ENCODE results near the gene CFAP299.

Gene CFAP299

DNA sequence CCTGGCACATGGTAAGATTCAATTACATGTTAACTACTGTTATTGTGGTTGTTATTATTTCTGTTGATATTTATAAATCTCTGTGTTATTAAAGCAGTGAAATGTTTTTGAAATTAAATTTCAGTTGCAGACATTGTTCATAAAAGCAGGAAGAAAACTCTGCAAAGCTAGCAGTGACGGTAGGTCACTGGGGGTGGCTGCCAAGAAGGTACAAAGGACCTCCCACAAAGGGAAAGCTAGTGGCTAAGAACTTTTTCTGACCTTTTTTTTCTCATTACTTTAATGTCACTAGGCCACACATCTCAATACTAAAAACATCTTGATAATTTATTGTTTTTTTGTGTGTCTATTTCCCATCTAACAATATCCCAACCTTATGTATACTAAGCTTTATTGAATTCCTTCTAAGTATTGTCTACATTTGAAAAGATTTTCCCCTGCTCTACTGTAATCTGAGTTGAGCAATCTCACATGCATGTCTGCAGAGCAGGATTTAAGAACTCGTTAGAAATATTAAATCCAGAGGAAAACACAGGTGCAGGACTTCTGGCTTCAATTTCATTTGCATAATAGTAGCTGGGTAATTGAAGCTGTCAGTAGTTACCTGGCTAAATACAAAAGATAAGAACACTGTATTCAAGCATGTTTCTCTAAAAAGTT lies 197.3 kb downstream of the CFAP299 start:
- H3K36me3 ChIP-seq (ENCODE audit: insufficient read depth, insufficient read length, low read length) = no peaks in the 10 kb centered on the region
- no peaks in the 10 kb centered on the region for H3K27me3 ChIP-seq (ENCODE audit: insufficient read depth, insufficient read length)
- no peak for DNase-seq (ENCODE audit: low read depth, low spot score)
- H3K9ac ChIP-seq (ENCODE audit: insufficient read length, low read depth) = no peak overlapping the region
- TF ChIP-seq ZNF274 (IDR thresholded peaks at IDR 0.05; ENCODE audit: low read depth, low read length) = no peak
- no peak for TF ChIP-seq SUZ12 (IDR thresholded peaks at IDR 0.05; ENCODE audit: extremely low read depth, insufficient read depth, insufficient read length)
- TF ChIP-seq YY1 (IDR thresholded peaks at IDR 0.05; ENCODE audit: insufficient read depth, insufficient read length) = no peak
- no peak overlapping the region for H3K4me3 ChIP-seq (ENCODE audit: insufficient read length, low read depth)
- H3K4me1 ChIP-seq (ENCODE audit: insufficient read depth, insufficient read length) = no peaks in the 10 kb centered on the region
- H3K9me3 ChIP-seq (ENCODE audit: insufficient read depth, low read length) = no peaks in the 10 kb centered on the region

GRCh38 chr4:80535551-80535950 lies 200.0 kb downstream of the CFAP299 start:
- H3K4me3 ChIP-seq (ENCODE audit: insufficient read length, low read depth) = no peak overlapping the region
- H3K9me3 ChIP-seq (ENCODE audit: insufficient read depth, low read length) = no peaks in the 10 kb centered on the region
- no peaks in the 10 kb centered on the region for H3K27me3 ChIP-seq (ENCODE audit: insufficient read depth, insufficient read length)
- TF ChIP-seq SUZ12 (IDR thresholded peaks at IDR 0.05; ENCODE audit: extremely low read depth, insufficient read depth, insufficient read length) (no peak), YY1 (IDR thresholded peaks at IDR 0.05; ENCODE audit: insufficient read depth, insufficient read length) (no peak), ZNF274 (IDR thresholded peaks at IDR 0.05; ENCODE audit: low read depth, low read length) (no peak)
- DNase-seq (ENCODE audit: low read depth, low spot score) = no peak
- H3K9ac ChIP-seq (ENCODE audit: insufficient read length, low read depth) = no peak overlapping the region
- H3K36me3 ChIP-seq (ENCODE audit: insufficient read depth, insufficient read length, low read length) = no peaks in the 10 kb centered on the region
- no peaks in the 10 kb centered on the region for H3K4me1 ChIP-seq (ENCODE audit: insufficient read depth, insufficient read length)

DNA sequence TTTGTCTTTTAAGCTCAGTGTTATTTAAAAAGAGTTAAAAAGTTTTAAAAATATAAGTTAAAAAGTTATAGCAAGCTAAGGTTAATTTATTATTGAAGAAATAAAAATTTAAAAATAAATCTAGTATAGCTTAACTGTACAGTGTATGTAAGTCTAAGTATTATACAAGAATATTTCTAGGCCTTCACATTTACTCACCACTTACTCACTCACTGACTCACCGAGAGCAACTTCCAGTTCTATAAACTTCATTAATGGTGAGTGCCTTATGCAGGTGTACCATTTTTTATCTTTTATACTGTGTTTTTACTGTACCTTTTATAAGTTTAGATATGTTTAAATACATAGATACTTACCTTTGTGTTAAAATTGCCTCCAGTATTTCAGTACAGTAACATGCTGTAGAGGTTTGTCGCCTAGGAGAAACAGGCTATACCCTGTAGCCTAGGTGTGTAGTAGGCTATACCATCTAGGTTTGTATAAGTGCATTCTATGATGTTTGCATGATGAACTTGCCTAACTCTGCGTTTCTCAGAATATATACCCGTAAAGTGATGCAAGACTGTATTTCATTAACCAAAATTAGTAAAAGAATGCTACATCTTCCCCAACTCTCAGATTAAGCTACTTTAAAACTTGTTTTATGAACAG lies 202.9 kb downstream of the CFAP299 start:
- no peaks in the 10 kb centered on the region for H3K4me1 ChIP-seq (ENCODE audit: insufficient read depth, insufficient read length)
- no peak overlapping the region for H3K4me3 ChIP-seq (ENCODE audit: insufficient read length, low read depth)
- no peaks in the 10 kb centered on the region for H3K27me3 ChIP-seq (ENCODE audit: insufficient read depth, insufficient read length)
- H3K9ac ChIP-seq (ENCODE audit: insufficient read length, low read depth) = no peak overlapping the region
- no peaks in the 10 kb centered on the region for H3K9me3 ChIP-seq (ENCODE audit: insufficient read depth, low read length)
- TF ChIP-seq SUZ12 (IDR thresholded peaks at IDR 0.05; ENCODE audit: extremely low read depth, insufficient read depth, insufficient read length) (no peak), YY1 (IDR thresholded peaks at IDR 0.05; ENCODE audit: insufficient read depth, insufficient read length) (no peak), ZNF274 (IDR thresholded peaks at IDR 0.05; ENCODE audit: low read depth, low read length) (no peak)
- no peaks in the 10 kb centered on the region for H3K36me3 ChIP-seq (ENCODE audit: insufficient read depth, insufficient read length, low read length)
- DNase-seq (ENCODE audit: low read depth, low spot score) = no peak

DNA sequence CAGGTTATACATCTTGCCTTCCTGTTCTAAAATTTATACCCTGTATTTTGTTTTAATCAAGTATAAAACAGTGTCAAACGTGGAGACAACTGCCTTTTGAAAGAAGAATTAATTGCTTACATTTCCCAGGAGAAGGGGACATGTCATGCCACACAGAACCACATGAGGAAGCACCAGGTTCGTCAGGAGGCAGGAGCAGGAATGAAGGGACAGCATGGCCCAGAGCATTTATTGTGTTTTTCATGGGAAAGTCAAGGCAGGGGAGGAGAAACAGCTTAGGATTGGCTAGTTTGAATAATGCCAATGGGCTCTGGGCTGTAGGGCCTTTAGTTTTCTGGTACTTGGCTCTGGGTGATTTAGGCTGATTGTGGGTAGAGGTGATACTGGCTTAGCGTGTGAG lies 203.7 kb downstream of the CFAP299 start:
- Histone ChIP-seq H3K36me3 (ENCODE audit: insufficient read depth, insufficient read length, low read length) (no peaks in the 10 kb centered on the region), H3K9me3 (ENCODE audit: insufficient read depth, low read length) (no peaks in the 10 kb centered on the region), H3K27me3 (ENCODE audit: insufficient read depth, insufficient read length) (no peaks in the 10 kb centered on the region), H3K4me3 (ENCODE audit: insufficient read length, low read depth) (no peak overlapping the region), H3K4me1 (ENCODE audit: insufficient read depth, insufficient read length) (no peaks in the 10 kb centered on the region), H3K9ac (ENCODE audit: insufficient read length, low read depth) (no peak overlapping the region)
- TF ChIP-seq YY1 (IDR thresholded peaks at IDR 0.05; ENCODE audit: insufficient read depth, insufficient read length) (no peak), SUZ12 (IDR thresholded peaks at IDR 0.05; ENCODE audit: extremely low read depth, insufficient read depth, insufficient read length) (no peak), ZNF274 (IDR thresholded peaks at IDR 0.05; ENCODE audit: low read depth, low read length) (no peak)
- no peak for DNase-seq (ENCODE audit: low read depth, low spot score)

DNA sequence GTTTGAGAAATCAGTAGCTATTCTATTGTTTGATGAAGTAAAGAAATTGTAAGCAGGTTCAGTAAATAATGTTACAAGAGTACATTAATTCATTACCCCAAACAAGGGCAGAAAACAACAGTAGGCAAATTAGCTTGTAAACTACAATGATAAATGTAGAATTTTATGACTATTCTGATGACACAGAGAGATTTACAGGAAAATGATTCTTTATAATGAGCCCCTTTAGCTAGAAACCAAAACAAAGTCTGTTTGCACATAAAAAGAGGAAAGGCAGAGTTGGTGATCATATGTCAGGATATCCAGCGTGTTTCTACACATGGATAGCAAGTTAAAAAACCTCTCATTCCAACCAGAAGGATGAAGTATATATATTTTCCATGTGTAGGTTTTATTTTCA lies 204.8 kb downstream of the CFAP299 start:
- no peaks in the 10 kb centered on the region for H3K9me3 ChIP-seq (ENCODE audit: insufficient read depth, low read length)
- no peaks in the 10 kb centered on the region for H3K36me3 ChIP-seq (ENCODE audit: insufficient read depth, insufficient read length, low read length)
- TF ChIP-seq SUZ12 (IDR thresholded peaks at IDR 0.05; ENCODE audit: extremely low read depth, insufficient read depth, insufficient read length) (no peak), ZNF274 (IDR thresholded peaks at IDR 0.05; ENCODE audit: low read depth, low read length) (no peak), YY1 (IDR thresholded peaks at IDR 0.05; ENCODE audit: insufficient read depth, insufficient read length) (no peak)
- DNase-seq (ENCODE audit: low read depth, low spot score) = no peak
- H3K27me3 ChIP-seq (ENCODE audit: insufficient read depth, insufficient read length) = no peaks in the 10 kb centered on the region
- H3K4me3 ChIP-seq (ENCODE audit: insufficient read length, low read depth) = no peak overlapping the region
- H3K9ac ChIP-seq (ENCODE audit: insufficient read length, low read depth) = no peak overlapping the region
- H3K4me1 ChIP-seq (ENCODE audit: insufficient read depth, insufficient read length) = no peaks in the 10 kb centered on the region

DNA sequence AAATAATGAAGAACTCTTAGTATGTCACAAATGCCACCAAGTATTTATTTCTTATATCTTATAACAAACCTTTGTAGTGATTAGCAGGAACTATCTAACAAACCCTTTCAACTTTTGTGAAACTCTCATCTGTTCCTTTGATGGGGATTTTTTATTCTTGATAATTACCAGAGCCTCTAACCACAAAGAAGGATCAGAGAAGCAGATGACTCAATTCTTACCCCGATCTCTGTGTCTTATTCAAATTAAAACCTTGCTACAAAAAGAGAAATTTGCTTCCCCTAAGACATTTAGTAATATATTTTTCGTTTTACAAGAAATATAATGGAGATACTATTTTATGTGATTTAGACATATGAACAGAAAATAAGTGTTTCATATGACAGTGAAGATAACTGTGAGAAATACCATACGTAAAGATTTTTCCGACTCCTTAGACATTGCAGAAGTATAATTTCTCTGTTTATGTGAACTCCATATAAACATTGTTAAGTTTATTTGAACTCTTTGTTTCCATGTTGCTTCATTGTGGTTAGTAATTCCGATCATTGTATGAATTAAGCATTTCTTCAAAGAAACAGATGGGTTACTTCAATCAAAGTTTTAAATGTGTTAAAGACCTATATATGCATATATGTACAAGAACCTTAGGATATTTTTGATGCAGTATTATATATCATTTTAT lies 205.4 kb downstream of the CFAP299 start:
- DNase-seq (ENCODE audit: low read depth, low spot score) = no peak
- H3K4me1 ChIP-seq (ENCODE audit: insufficient read depth, insufficient read length) = no peaks in the 10 kb centered on the region
- H3K4me3 ChIP-seq (ENCODE audit: insufficient read length, low read depth) = no peak overlapping the region
- no peak overlapping the region for H3K9ac ChIP-seq (ENCODE audit: insufficient read length, low read depth)
- TF ChIP-seq YY1 (IDR thresholded peaks at IDR 0.05; ENCODE audit: insufficient read depth, insufficient read length) (no peak), SUZ12 (IDR thresholded peaks at IDR 0.05; ENCODE audit: extremely low read depth, insufficient read depth, insufficient read length) (no peak), ZNF274 (IDR thresholded peaks at IDR 0.05; ENCODE audit: low read depth, low read length) (no peak)
- H3K36me3 ChIP-seq (ENCODE audit: insufficient read depth, insufficient read length, low read length) = no peaks in the 10 kb centered on the region
- no peaks in the 10 kb centered on the region for H3K27me3 ChIP-seq (ENCODE audit: insufficient read depth, insufficient read length)
- H3K9me3 ChIP-seq (ENCODE audit: insufficient read depth, low read length) = no peaks in the 10 kb centered on the region

DNA sequence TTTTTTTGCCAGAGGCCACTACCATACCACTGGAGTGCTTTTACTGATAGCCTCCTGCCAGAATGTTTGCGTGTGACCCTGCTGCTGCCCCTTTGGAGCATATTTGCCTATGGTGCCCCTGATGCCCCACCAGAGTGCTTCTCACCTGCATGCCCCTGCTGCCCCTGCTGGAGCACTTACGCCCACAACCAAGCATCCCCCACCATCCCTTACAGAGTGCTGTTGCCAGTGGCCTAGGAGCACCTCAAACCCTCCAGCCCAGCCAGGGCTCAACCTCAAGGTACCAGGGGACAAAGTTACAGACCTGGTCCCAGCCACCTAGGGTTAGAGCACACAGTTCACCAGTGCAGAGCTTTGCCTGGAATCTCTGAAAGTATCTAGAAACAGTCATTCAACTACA lies 207.2 kb downstream of the CFAP299 start:
- DNase-seq (ENCODE audit: low read depth, low spot score) = no peak
- no peak overlapping the region for H3K4me3 ChIP-seq (ENCODE audit: insufficient read length, low read depth)
- H3K9ac ChIP-seq (ENCODE audit: insufficient read length, low read depth) = no peak overlapping the region
- H3K9me3 ChIP-seq (ENCODE audit: insufficient read depth, low read length) = no peaks in the 10 kb centered on the region
- no peaks in the 10 kb centered on the region for H3K27me3 ChIP-seq (ENCODE audit: insufficient read depth, insufficient read length)
- TF ChIP-seq SUZ12 (IDR thresholded peaks at IDR 0.05; ENCODE audit: extremely low read depth, insufficient read depth, insufficient read length) = no peak
- TF ChIP-seq ZNF274 (IDR thresholded peaks at IDR 0.05; ENCODE audit: low read depth, low read length) = no peak
- no peak for TF ChIP-seq YY1 (IDR thresholded peaks at IDR 0.05; ENCODE audit: insufficient read depth, insufficient read length)
- no peaks in the 10 kb centered on the region for H3K4me1 ChIP-seq (ENCODE audit: insufficient read depth, insufficient read length)
- H3K36me3 ChIP-seq (ENCODE audit: insufficient read depth, insufficient read length, low read length) = no peaks in the 10 kb centered on the region
